ENCODE data around the gene PANX1. TPM values are rescaled to one million over a fixed set of nuclear protein-coding genes. Genes with fewer than 3 reads are reported as not detected.

The PANX1 gene
- total RNA-seq, 2 experiments from 2014 or later, result 4.8 to 4.9 TPM

DNA sequence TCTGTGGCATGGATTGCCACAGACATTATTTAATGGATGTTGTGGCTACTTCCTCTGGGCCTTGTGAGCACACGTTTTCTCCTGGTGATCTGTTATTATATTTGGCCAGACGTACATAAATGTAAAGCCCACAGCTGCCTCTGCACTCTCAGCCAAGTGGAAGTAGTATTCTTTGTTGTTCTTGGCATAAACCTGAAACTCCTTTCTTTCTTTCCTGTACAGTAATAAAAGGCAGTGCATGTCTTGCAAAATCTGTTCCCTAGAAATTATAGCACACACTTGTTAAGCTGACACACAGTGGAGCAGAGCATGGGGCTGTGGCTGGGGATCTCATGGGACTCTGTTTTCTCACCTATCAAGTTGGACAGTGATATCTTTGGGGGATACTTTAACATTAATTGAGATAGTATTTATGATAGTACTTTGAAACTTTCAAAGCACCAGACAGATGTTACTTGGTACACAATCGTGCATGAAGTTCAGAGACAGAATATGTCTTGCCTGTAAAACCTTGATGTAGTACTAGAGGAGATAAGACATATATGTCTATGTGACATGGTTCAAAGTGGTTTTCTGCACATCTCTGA is 20.9 kb downstream of the PANX1 start:
- Mint-ChIP-seq H3K36me3 (ENCODE audit: low read depth) (peaks cover 15% of the 10 kb centered on the region), H3K9me3 (no peaks in the 10 kb centered on the region), H3K27ac (no peak overlapping the region), H3K4me3 (no peak overlapping the region), H3K27me3 (no peaks in the 10 kb centered on the region), H3K4me1 (ENCODE audit: low read depth) (peaks cover 84% of the 10 kb centered on the region)
- peaks cover 10% of the 10 kb centered on the region for H3K4me1 ChIP-seq (ENCODE audit: insufficient read depth, low read length)
- DNase-seq (no peak), ATAC-seq (ENCODE audit: poor library complexity) (no peak)
- no peaks in the 10 kb centered on the region for H3K9me3 ChIP-seq (ENCODE audit: control insufficient read depth in 1 of 2, insufficient read depth in 1 of 2, low read length in 2 of 2)
- H3K4me3 ChIP-seq (ENCODE audit: low read length), result no peak overlapping the region
- H3K27ac ChIP-seq (ENCODE audit: low read depth in 1 of 2, low read length in 2 of 2), result no peak overlapping the region
- no peaks in the 10 kb centered on the region for H3K27me3 ChIP-seq (ENCODE audit: control insufficient read depth in 1 of 2, insufficient read depth in 2 of 2, low read length in 2 of 2)
- TF ChIP-seq, protein P1, sequence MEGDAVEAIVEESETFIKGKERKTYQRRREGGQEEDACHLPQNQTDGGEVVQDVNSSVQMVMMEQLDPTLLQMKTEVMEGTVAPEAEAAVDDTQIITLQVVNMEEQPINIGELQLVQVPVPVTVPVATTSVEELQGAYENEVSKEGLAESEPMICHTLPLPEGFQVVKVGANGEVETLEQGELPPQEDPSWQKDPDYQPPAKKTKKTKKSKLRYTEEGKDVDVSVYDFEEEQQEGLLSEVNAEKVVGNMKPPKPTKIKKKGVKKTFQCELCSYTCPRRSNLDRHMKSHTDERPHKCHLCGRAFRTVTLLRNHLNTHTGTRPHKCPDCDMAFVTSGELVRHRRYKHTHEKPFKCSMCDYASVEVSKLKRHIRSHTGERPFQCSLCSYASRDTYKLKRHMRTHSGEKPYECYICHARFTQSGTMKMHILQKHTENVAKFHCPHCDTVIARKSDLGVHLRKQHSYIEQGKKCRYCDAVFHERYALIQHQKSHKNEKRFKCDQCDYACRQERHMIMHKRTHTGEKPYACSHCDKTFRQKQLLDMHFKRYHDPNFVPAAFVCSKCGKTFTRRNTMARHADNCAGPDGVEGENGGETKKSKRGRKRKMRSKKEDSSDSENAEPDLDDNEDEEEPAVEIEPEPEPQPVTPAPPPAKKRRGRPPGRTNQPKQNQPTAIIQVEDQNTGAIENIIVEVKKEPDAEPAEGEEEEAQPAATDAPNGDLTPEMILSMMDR (IDR thresholded peaks at IDR 0.05), result no peak
- H3K36me3 ChIP-seq (ENCODE audit: insufficient read depth, low read length), result peaks cover 10% of the 10 kb centered on the region
- ChIA-PET POLR2A (no interaction called here), CTCF (no interaction called here)
- intact Hi-C loops (cut with DNase I, micrococcal nuclease), result no loop called here

GRCh38 chr11:94150056-94150455 is 21.4 kb downstream of the PANX1 start:
- CTCF ChIA-PET, result no interaction called here
- ATAC-seq (ENCODE audit: poor library complexity) (no peak), DNase-seq (no peak)
- Histone ChIP-seq H3K27me3 (ENCODE audit: control insufficient read depth in 1 of 2, insufficient read depth in 2 of 2, low read length in 2 of 2) (no peaks in the 10 kb centered on the region), H3K4me3 (ENCODE audit: low read length) (no peak overlapping the region), H3K36me3 (ENCODE audit: insufficient read depth, low read length) (peaks cover 10% of the 10 kb centered on the region), H3K9me3 (ENCODE audit: control insufficient read depth in 1 of 2, insufficient read depth in 1 of 2, low read length in 2 of 2) (no peaks in the 10 kb centered on the region), H3K4me1 (ENCODE audit: insufficient read depth, low read length) (peaks cover 10% of the 10 kb centered on the region), H3K27ac (ENCODE audit: low read depth in 1 of 2, low read length in 2 of 2) (no peak overlapping the region)
- no peaks in the 10 kb centered on the region for H3K27me3 Mint-ChIP-seq
- TF ChIP-seq, protein P1 (IDR thresholded peaks at IDR 0.05), result no peak
- H3K4me1 Mint-ChIP-seq (ENCODE audit: low read depth), result peaks cover 79% of the 10 kb centered on the region
- no peak overlapping the region for H3K27ac Mint-ChIP-seq
- intact Hi-C loops (cut with DNase I, micrococcal nuclease), result no loop called here
- POLR2A ChIA-PET, result no interaction called here
- no peak overlapping the region for H3K4me3 Mint-ChIP-seq
- H3K9me3 Mint-ChIP-seq, result no peaks in the 10 kb centered on the region
- peaks cover 15% of the 10 kb centered on the region for H3K36me3 Mint-ChIP-seq (ENCODE audit: low read depth)

DNA sequence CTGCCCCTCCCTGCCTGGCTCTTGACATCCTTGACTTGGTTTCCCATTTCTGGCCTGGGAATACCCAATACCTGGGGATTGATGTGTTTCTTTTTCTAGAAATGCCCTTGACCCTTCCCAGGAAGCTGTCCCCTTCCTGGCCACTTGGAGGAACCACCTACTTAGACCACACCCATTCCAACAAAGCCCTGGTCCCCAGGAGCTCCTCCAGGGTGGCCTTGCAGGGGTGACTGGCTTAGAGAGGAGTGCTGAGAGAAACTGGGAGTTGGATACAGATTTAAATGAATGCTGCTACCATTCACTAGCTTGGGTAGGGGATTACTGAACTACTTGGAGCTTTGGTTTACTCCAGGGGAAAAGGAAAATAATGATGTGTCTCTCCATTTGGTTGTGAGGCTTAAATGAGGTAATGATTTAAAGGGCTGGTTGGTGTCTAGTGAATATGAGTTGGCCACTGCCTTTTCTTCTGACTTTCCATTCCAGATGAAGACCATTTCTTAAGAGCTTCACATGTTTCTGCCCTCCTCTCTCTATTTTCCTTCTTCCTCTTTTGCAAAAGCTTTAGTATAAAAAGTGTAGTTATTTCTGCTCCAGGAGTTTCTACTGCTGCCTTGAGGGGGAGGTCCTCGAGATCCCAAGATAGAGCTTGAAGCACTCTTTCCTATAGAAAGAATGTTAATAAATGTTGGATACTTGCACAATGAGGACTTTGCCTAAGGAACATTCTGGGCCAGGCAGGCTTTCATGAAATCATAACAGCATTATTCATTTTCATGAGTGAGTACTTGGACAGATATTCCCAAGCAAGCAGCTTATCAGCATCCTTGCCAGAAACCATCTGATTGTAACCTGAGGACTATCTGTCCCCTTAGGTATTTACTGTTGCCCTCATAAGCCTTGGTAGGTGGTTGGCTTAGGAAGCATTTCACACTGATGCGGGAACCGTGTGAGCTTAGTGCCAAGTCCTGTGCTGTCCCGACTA is 22.4 kb downstream of the PANX1 start:
- POLR2A ChIA-PET, result no interaction called here

More for the DNA sequence above, 22.4 kb downstream of the PANX1 start:
- Histone ChIP-seq H3K27me3 (ENCODE audit: control insufficient read depth in 1 of 2, insufficient read depth in 2 of 2, low read length in 2 of 2) (no peaks in the 10 kb centered on the region), H3K4me3 (ENCODE audit: low read length) (no peak overlapping the region), H3K27ac (ENCODE audit: low read depth in 1 of 2, low read length in 2 of 2) (no peak overlapping the region), H3K36me3 (ENCODE audit: insufficient read depth, low read length) (peaks cover 14% of the 10 kb centered on the region), H3K9me3 (ENCODE audit: control insufficient read depth in 1 of 2, insufficient read depth in 1 of 2, low read length in 2 of 2) (no peaks in the 10 kb centered on the region), H3K4me1 (ENCODE audit: insufficient read depth, low read length) (peaks cover 10% of the 10 kb centered on the region)
- TF ChIP-seq, protein P1 (IDR thresholded peaks at IDR 0.05), result no peak
- no peaks in the 10 kb centered on the region for H3K9me3 Mint-ChIP-seq
- peaks cover 69% of the 10 kb centered on the region for H3K4me1 Mint-ChIP-seq (ENCODE audit: low read depth)
- H3K27ac Mint-ChIP-seq, result no peak overlapping the region
- intact Hi-C loops (cut with DNase I, micrococcal nuclease), result no loop called here
- H3K36me3 Mint-ChIP-seq (ENCODE audit: low read depth), result peaks cover 23% of the 10 kb centered on the region
- H3K4me3 Mint-ChIP-seq, result no peak overlapping the region
- ATAC-seq (ENCODE audit: poor library complexity) (no peak), DNase-seq (no peak)
- H3K27me3 Mint-ChIP-seq, result no peaks in the 10 kb centered on the region
- CTCF ChIA-PET, result no interaction called here

All from CD4-positive, alpha-beta T cell (primary cell).